H9 (cell line): Measurements from ENCODE around the gene GPATCH2. TPM values are rescaled to one million over a fixed set of nuclear protein-coding genes. Genes with fewer than 3 reads are reported as not detected.
"Not testable (repeated sequence)": the region's sequence is repeated elsewhere in the genome, so short reads cannot be mapped to it uniquely, and the experiment has no call there.

Experiments used
- DNase-seq: peaks from one replicate; pipeline ENCODE4 v3.0.0-alpha.2; 2017
- H2AFZ ChIP-seq: one replicate; pipeline ENCODE4 v1.6.1; 2013; ENCODE audit warnings: mild to moderate bottlenecking, low read length, control low read depth, moderate library complexity
- H2AK5ac ChIP-seq: 2 replicates; pipeline ENCODE4 v1.6.1; 2013; ENCODE audit warnings: low read length, control low read depth, mixed read lengths; ENCODE audit not compliant: insufficient read length
- H2BK120ac ChIP-seq: one replicate; pipeline ENCODE4 v1.6.1; 2013; ENCODE audit warnings: low read depth, mild to moderate bottlenecking, low read length, control low read depth, inconsistent platforms; ENCODE audit not compliant: poor library complexity, severe bottlenecking
- H2BK12ac ChIP-seq: 2 replicates; pipeline ENCODE4 v1.6.1; 2013; ENCODE audit warnings: low read length, control low read depth, mixed read lengths, low read depth; ENCODE audit not compliant: insufficient read length
- H2BK15ac ChIP-seq: 2 replicates; pipeline ENCODE4 v1.6.1; 2013; ENCODE audit warnings: low read depth, low read length, control low read depth
- H2BK20ac ChIP-seq: one replicate; pipeline ENCODE4 v1.6.1; 2013; ENCODE audit warnings: low read depth, mild to moderate bottlenecking, low read length, control low read depth, inconsistent platforms; ENCODE audit not compliant: poor library complexity, severe bottlenecking
- H2BK5ac ChIP-seq: 2 replicates; pipeline ENCODE4 v1.6.1; 2013; ENCODE audit warnings: low read length, control low read depth, mixed read lengths; ENCODE audit not compliant: insufficient read length
- H3K14ac ChIP-seq: 2 replicates; pipeline ENCODE4 v1.6.1; 2013; ENCODE audit warnings: low read length, control low read depth; ENCODE audit not compliant: insufficient read depth
- H3K18ac ChIP-seq: 2 replicates; pipeline ENCODE4 v1.6.1; 2013; ENCODE audit warnings: low read depth, mild to moderate bottlenecking, mixed read lengths, low read length, control low read depth; ENCODE audit not compliant: insufficient read length
- H3K23ac ChIP-seq: 2 replicates; pipeline ENCODE4 v1.6.1; 2013; ENCODE audit warnings: low read length, control low read depth, mixed read lengths, low read depth; ENCODE audit not compliant: insufficient read length
- H3K23me2 ChIP-seq: 2 replicates; pipeline ENCODE4 v1.6.1; 2013; ENCODE audit warnings: low read depth, mild to moderate bottlenecking, mixed read lengths, low read length, control low read depth; ENCODE audit not compliant: insufficient read length, poor library complexity, severe bottlenecking
- H3K27ac ChIP-seq: 2 replicates; pipeline ENCODE4 v1.5.1; 2013; ENCODE audit warnings: low read length, control low read depth, mixed read lengths, low read depth; ENCODE audit not compliant: insufficient read length
- H3K27me3 ChIP-seq: 2 replicates; pipeline ENCODE4 v1.6.1; 2013; ENCODE audit warnings: low read length, control low read depth, inconsistent platforms; ENCODE audit not compliant: insufficient read depth
- H3K4ac ChIP-seq: 2 replicates; pipeline ENCODE4 v1.6.1; 2013; ENCODE audit warnings: low read depth, mild to moderate bottlenecking, control low read depth, inconsistent platforms, low read length, moderate library complexity
- H3K4me1 ChIP-seq: 2 replicates; pipeline ENCODE4 v1.6.1; 2013; ENCODE audit warnings: low read length, control low read depth, inconsistent platforms; ENCODE audit not compliant: insufficient read depth
- H3K4me2 ChIP-seq: 2 replicates; pipeline ENCODE4 v1.6.1; 2013; ENCODE audit warnings: low read length, control low read depth, mixed read lengths; ENCODE audit not compliant: insufficient read length, insufficient read depth
- H3K56ac ChIP-seq: 2 replicates; pipeline ENCODE4 v1.6.1; 2013; ENCODE audit warnings: low read depth, mild to moderate bottlenecking, mixed read lengths, low read length, control low read depth; ENCODE audit not compliant: insufficient read length
- H3K79me1 ChIP-seq: 2 replicates; pipeline ENCODE4 v1.6.1; 2013; ENCODE audit warnings: low read depth, mild to moderate bottlenecking, moderate library complexity, low read length, control low read depth, inconsistent platforms; ENCODE audit not compliant: insufficient read depth, poor library complexity, severe bottlenecking
- H3K79me2 ChIP-seq: 2 replicates; pipeline ENCODE4 v1.6.1; 2013; ENCODE audit warnings: low read length, control low read depth, inconsistent platforms; ENCODE audit not compliant: insufficient read depth
- H3K9ac ChIP-seq: 2 replicates; pipeline ENCODE4 v1.6.1; 2013; ENCODE audit warnings: low read length, control low read depth, mixed read lengths; ENCODE audit not compliant: insufficient read length; ENCODE audit errors: extremely low read depth
- H3K9me3 ChIP-seq: one replicate; pipeline ENCODE4 v1.6.1; 2013; ENCODE audit warnings: low read depth, low read length, inconsistent platforms; ENCODE audit not compliant: control insufficient read depth
- H3T11ph ChIP-seq: one replicate; pipeline ENCODE4 v1.6.1; 2013; ENCODE audit warnings: mild to moderate bottlenecking, low read length, control low read depth, inconsistent platforms
- H4K20me1 ChIP-seq: one replicate; pipeline ENCODE4 v1.6.1; 2013; ENCODE audit not compliant: control insufficient read depth, insufficient read length, insufficient read depth
- H4K5ac ChIP-seq: 2 replicates; pipeline ENCODE4 v1.6.1; 2013; ENCODE audit warnings: low read depth, mild to moderate bottlenecking, mixed read lengths, low read length, control low read depth; ENCODE audit not compliant: insufficient read length
- H4K8ac ChIP-seq: replicated peaks from 2 replicates; pipeline ENCODE4 v1.6.1; 2013; ENCODE audit warnings: low read length, control low read depth, mixed read lengths, low read depth; ENCODE audit not compliant: insufficient read length
- H4K91ac ChIP-seq: 2 replicates; pipeline ENCODE4 v1.6.1; 2013; ENCODE audit warnings: low read depth, mild to moderate bottlenecking, moderate library complexity, mixed read lengths, low read length, control low read depth; ENCODE audit not compliant: insufficient read length
- H3K27ac Mint-ChIP-seq, 3 experiments: 2 replicates in 2 of 3; 3 replicates in 1 of 3; pipeline ENCODE4 v1.8.0; 2020 to 2021; ENCODE audit warnings: mixed read lengths in 3 of 3, mild to moderate bottlenecking in 1 of 3, moderate library complexity in 1 of 3
- H3K27me3 Mint-ChIP-seq: 2 replicates; pipeline ENCODE4 v1.8.0; 2021; ENCODE audit warnings: low read depth, mild to moderate bottlenecking, moderate library complexity, mixed read lengths
- H3K36me3 Mint-ChIP-seq, 3 experiments: 2 replicates in 2 of 3; 3 replicates in 1 of 3; pipeline ENCODE4 v1.8.0; 2020 to 2021; ENCODE audit warnings: low read depth in 3 of 3, mixed read lengths in 3 of 3; ENCODE audit not compliant: insufficient read depth in 1 of 3
- H3K4me1 Mint-ChIP-seq, 2 experiments: 2 replicates each; pipeline ENCODE4 v1.8.0; 2020; ENCODE audit warnings: mixed read lengths in 2 of 2
- H3K4me3 Mint-ChIP-seq, 2 experiments: 2 replicates in 1 of 2; 3 replicates in 1 of 2; pipeline ENCODE4 v1.8.0; 2020 to 2021; ENCODE audit warnings: mild to moderate bottlenecking in 2 of 2, mixed read lengths in 2 of 2, moderate library complexity in 1 of 2
- H3K9me3 Mint-ChIP-seq, 2 experiments: 2 replicates in 1 of 2; 3 replicates in 1 of 2; pipeline ENCODE4 v1.8.0; 2020; ENCODE audit warnings: mild to moderate bottlenecking in 2 of 2, mixed read lengths in 2 of 2, moderate library complexity in 1 of 2
- WGBS: extraction: QIAGEN DNeasy Blood & Tissue Kit; methylation state at CpG from one replicate; pipeline ENCODE4 v1.1.7; 2013; ENCODE audit warnings: missing lambda C conversion rate, low lambda C conversion rate, mixed read lengths; ENCODE audit not compliant: insufficient read length; ENCODE audit errors: extremely low coverage; 5-methylcytosine and 5-hydroxymethylcytosine counted together
- total RNA-seq: library from RNA; stranded (reverse); gene quantifications from 2 replicates; pipeline ENCODE4 v1.2.1, GENCODE V29; 2021
- TF ChIP-seq, protein P1 (sequence below): fragments of 200-600 bp; sonication (generic); conservative IDR thresholded peaks from 3 replicates; pipeline ENCODE4 v1.8.0; 2021; ENCODE audit warnings: antibody characterized with exemption, mild to moderate bottlenecking

Gene GPATCH2
- total RNA-seq, 1 experiment from 2014 or later, result 14.3 TPM

- Histone ChIP-seq H3K23ac (no peak overlapping the region), H2BK5ac (no peak overlapping the region), H3T11ph (no peak overlapping the region), H2AK5ac (no peak overlapping the region), H3K9ac (no peak overlapping the region), H3K27ac (no peak overlapping the region), H3K79me2 (no peaks in the 10 kb centered on the region), H3K56ac (no peak overlapping the region), H4K8ac (no peak overlapping the region), H3K9me3 (no peaks in the 10 kb centered on the region), H2BK20ac (no peak overlapping the region), H3K27me3 (no peaks in the 10 kb centered on the region), H3K4ac (no peak overlapping the region), H3K18ac (no peak overlapping the region), H4K5ac (no peak overlapping the region), H3K79me1 (no peaks in the 10 kb centered on the region), H3K4me1 (no peaks in the 10 kb centered on the region), H3K23me2 (no peaks in the 10 kb centered on the region), H4K20me1 (no peaks in the 10 kb centered on the region), H3K14ac (no peak overlapping the region), H4K91ac (no peak overlapping the region), H2BK120ac (no peak overlapping the region), H2BK12ac (no peak overlapping the region), H2AFZ (no peak overlapping the region), H2BK15ac (no peak overlapping the region), H3K4me2 (no peak overlapping the region)
- no peak overlapping the region for H3K27ac Mint-ChIP-seq
- H3K9me3 Mint-ChIP-seq, result no peaks in the 10 kb centered on the region
- WGBS, result no CpG with 5 or more reads among the region's 2 CpGs
- no peak for DNase-seq
- H3K4me3 Mint-ChIP-seq, result no peak overlapping the region
- H3K4me1 Mint-ChIP-seq, result no peaks in the 10 kb centered on the region
- TF ChIP-seq, protein P1, sequence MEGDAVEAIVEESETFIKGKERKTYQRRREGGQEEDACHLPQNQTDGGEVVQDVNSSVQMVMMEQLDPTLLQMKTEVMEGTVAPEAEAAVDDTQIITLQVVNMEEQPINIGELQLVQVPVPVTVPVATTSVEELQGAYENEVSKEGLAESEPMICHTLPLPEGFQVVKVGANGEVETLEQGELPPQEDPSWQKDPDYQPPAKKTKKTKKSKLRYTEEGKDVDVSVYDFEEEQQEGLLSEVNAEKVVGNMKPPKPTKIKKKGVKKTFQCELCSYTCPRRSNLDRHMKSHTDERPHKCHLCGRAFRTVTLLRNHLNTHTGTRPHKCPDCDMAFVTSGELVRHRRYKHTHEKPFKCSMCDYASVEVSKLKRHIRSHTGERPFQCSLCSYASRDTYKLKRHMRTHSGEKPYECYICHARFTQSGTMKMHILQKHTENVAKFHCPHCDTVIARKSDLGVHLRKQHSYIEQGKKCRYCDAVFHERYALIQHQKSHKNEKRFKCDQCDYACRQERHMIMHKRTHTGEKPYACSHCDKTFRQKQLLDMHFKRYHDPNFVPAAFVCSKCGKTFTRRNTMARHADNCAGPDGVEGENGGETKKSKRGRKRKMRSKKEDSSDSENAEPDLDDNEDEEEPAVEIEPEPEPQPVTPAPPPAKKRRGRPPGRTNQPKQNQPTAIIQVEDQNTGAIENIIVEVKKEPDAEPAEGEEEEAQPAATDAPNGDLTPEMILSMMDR, result no peak
- H3K36me3 Mint-ChIP-seq, result no peaks in the 10 kb centered on the region
- no peaks in the 10 kb centered on the region for H3K27me3 Mint-ChIP-seq
Measured at GRCh38 chr1:217585577-217585976, 45.3 kb downstream of the GPATCH2 start.

GRCh38 chr1:217584286-217584811 lies 46.5 kb downstream of the GPATCH2 start:
- H4K91ac ChIP-seq, H3K4me1 ChIP-seq, DNase-seq, H3K4me3 Mint-ChIP-seq, H2AFZ ChIP-seq, H2BK12ac ChIP-seq, H2BK120ac ChIP-seq, H3T11ph ChIP-seq, H3K14ac ChIP-seq, H3K18ac ChIP-seq, H2BK20ac ChIP-seq, H2BK15ac ChIP-seq, H3K27ac Mint-ChIP-seq, H3K9me3 ChIP-seq, H3K79me1 ChIP-seq, H3K79me2 ChIP-seq, H4K20me1 ChIP-seq, H3K27me3 ChIP-seq, H2BK5ac ChIP-seq, H3K4me1 Mint-ChIP-seq, H2AK5ac ChIP-seq, H3K4ac ChIP-seq, H3K9me3 Mint-ChIP-seq, H3K9ac ChIP-seq, H3K36me3 Mint-ChIP-seq, H3K56ac ChIP-seq, H3K27me3 Mint-ChIP-seq, H3K23me2 ChIP-seq, H4K8ac ChIP-seq, H3K23ac ChIP-seq, H4K5ac ChIP-seq, H3K27ac ChIP-seq, H3K4me2 ChIP-seq: not testable (repeated sequence)
- no CpG with 5 or more reads among the region's 5 CpGs for WGBS
